PC-3 (cell line): ENCODE results near the gene GALNTL6.

Experiments used
- CTCF ChIP-seq: fragments of 300-600 bp; sonication (generic); conservative IDR thresholded peaks from 2 replicates; pipeline ENCODE4 v1.5.1; 2017; ENCODE audit warnings: antibody characterized with exemption, low read depth, mild to moderate bottlenecking, low read length
- EZH2 ChIP-seq: fragments of 300-600 bp; sonication (generic); IDR thresholded peaks from one replicate; pipeline ENCODE4 v1.6.1; 2017; ENCODE audit warnings: antibody characterized with exemption, mild to moderate bottlenecking, low read length; ENCODE audit not compliant: unreplicated experiment

- TF ChIP-seq CTCF (no peak), EZH2 (no peak)
Observed at GRCh38 chr4:172982151-172982590, 1169.0 kb downstream of the GALNTL6 start.
